OCI-LY3 (cell line): ENCODE data around the gene PAFAH1B2.

Source experiments
- H2AFZ ChIP-seq: fragments of 200-600, 300-600 bp; shearing (Covaris generic); 2 replicates; pipeline ENCODE4 v1.6.0; 2014; ENCODE audit warnings: antibody characterized with exemption, low read depth, low read length
- H3K27ac ChIP-seq: fragments of 200-600, 300-600 bp; sonication (generic); 2 replicates; pipeline ENCODE4 v1.5.1; 2014; ENCODE audit warnings: mild to moderate bottlenecking, low read length, moderate library complexity, mixed read lengths
- H3K27me3 ChIP-seq: fragments of 200-600, 300-600 bp; sonication (generic); 2 replicates; pipeline ENCODE4 v1.6.1; 2014; ENCODE audit warnings: low read depth, low read length, mixed read lengths
- H3K36me3 ChIP-seq: fragments of 200-600, 300-600 bp; sonication (generic); replicated peaks from 2 replicates; pipeline ENCODE3; 2014; ENCODE audit warnings: low read depth, low read length, mixed read lengths
- H3K4me1 ChIP-seq: fragments of 300-600, 200-600 bp; sonication (generic); 2 replicates; pipeline ENCODE4 v1.6.1; 2014; ENCODE audit warnings: low read length, mixed read lengths
- H3K4me2 ChIP-seq: fragments of 200-600, 300-600 bp; sonication (generic); 2 replicates; pipeline ENCODE4 v1.6.1; 2014; ENCODE audit warnings: low read length, mixed read lengths
- H3K4me3 ChIP-seq: fragments of 300-600, 200-600 bp; sonication (generic); 2 replicates; pipeline ENCODE4 v1.5.1; 2014; ENCODE audit warnings: antibody characterized with exemption, mild to moderate bottlenecking, low read length, moderate library complexity
- H3K79me2 ChIP-seq: fragments of 300-600, 200-600 bp; shearing (Covaris generic); 2 replicates; pipeline ENCODE4 v1.6.1; 2014; ENCODE audit warnings: mild to moderate bottlenecking, low read length, mixed read lengths
- H3K9ac ChIP-seq: fragments of 300-600, 200-600 bp; shearing (Covaris generic); 2 replicates; pipeline ENCODE4 v1.6.0; 2014; ENCODE audit warnings: mild to moderate bottlenecking, low read length, moderate library complexity
- H3K9me3 ChIP-seq: fragments of 200-600, 300-600 bp; shearing (Covaris generic); 2 replicates; pipeline ENCODE4 v1.6.1; 2014; ENCODE audit warnings: low read length, mixed read lengths; ENCODE audit not compliant: insufficient read depth
- H4K20me1 ChIP-seq: fragments of 200-600, 300-600 bp; sonication (generic); 2 replicates; pipeline ENCODE4 v1.6.1; 2016; ENCODE audit warnings: low read length, mixed read lengths; ENCODE audit not compliant: insufficient read depth
- EZH2phosphoT487 ChIP-seq: fragments of 200-600 bp; shearing (Covaris generic); IDR thresholded peaks from 2 replicates; pipeline ENCODE4 v1.6.1; 2018; ENCODE audit warnings: antibody characterized with exemption, mixed run types, low read depth
- TF ChIP-seq, protein P1 (sequence below): fragments of 200-600, 300-600 bp; sonication (generic); IDR thresholded peaks from 2 replicates; pipeline ENCODE4 v1.5.1; 2014; ENCODE audit warnings: antibody characterized with exemption, low read length, low read depth

The PAFAH1B2 gene

DNA sequence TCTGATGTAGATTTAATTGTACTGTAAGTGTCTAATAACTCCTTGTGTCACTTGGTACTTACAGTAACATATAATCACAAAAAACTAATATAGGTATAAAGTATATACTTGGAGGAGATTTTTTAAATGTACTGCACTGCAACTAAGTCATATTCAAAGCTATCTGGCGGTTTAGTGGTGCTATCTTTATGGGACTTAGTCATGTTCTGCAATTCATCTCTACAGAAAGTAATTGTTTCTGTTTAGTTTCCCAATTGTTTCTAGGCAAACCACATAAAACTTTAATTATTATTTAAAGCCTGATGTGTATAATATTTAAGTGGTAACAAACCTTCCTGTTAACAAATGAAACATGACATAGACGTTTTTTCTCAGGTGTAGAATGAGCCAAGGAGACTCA lies 8.0 kb downstream of the PAFAH1B2 start:
- Histone ChIP-seq H3K27me3 (no peaks in the 10 kb centered on the region), H4K20me1 (peaks cover 62% of the 10 kb centered on the region), H3K36me3 (peaks cover 45% of the 10 kb centered on the region), H3K4me1 (no peaks in the 10 kb centered on the region), H3K9me3 (no peaks in the 10 kb centered on the region), H3K79me2 (peaks cover 99% of the 10 kb centered on the region), H3K27ac (no peak overlapping the region), H2AFZ (no peak overlapping the region), H3K4me2 (no peak overlapping the region), H3K4me3 (no peak overlapping the region), H3K9ac (no peak overlapping the region)
- no peak for TF ChIP-seq EZH2phosphoT487
- TF ChIP-seq, protein P1, sequence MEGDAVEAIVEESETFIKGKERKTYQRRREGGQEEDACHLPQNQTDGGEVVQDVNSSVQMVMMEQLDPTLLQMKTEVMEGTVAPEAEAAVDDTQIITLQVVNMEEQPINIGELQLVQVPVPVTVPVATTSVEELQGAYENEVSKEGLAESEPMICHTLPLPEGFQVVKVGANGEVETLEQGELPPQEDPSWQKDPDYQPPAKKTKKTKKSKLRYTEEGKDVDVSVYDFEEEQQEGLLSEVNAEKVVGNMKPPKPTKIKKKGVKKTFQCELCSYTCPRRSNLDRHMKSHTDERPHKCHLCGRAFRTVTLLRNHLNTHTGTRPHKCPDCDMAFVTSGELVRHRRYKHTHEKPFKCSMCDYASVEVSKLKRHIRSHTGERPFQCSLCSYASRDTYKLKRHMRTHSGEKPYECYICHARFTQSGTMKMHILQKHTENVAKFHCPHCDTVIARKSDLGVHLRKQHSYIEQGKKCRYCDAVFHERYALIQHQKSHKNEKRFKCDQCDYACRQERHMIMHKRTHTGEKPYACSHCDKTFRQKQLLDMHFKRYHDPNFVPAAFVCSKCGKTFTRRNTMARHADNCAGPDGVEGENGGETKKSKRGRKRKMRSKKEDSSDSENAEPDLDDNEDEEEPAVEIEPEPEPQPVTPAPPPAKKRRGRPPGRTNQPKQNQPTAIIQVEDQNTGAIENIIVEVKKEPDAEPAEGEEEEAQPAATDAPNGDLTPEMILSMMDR, result no peak

DNA sequence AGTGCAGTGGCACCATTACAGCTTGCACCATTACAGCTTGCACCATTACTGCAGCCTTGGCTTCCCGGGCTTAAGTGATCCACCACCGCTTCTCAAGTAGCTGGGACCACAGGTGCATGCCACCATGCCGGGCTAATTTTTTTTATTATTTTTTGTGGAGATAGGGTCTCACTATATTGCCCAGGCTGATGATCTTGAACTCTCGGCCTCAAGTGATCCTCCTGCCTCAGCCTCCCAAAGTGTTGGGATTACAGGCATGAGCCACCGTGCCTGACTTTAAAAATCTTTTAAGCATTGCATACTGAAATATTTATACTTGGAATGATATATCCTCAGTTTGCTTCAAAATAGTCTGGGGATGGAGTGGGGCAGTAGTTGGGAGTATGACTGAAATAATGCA lies 10.4 kb downstream of the PAFAH1B2 start:
- H4K20me1 ChIP-seq, result peaks cover 58% of the 10 kb centered on the region
- TF ChIP-seq, protein P1, result no peak
- no peak for TF ChIP-seq EZH2phosphoT487
- no peak overlapping the region for H3K9ac ChIP-seq
- no peaks in the 10 kb centered on the region for H3K9me3 ChIP-seq
- no peaks in the 10 kb centered on the region; the same call in 1 of the 2 replicates for H3K4me1 ChIP-seq
- H3K79me2 ChIP-seq, result peaks cover 98% of the 10 kb centered on the region
- H3K36me3 ChIP-seq, result peaks cover 41% of the 10 kb centered on the region
- H3K27me3 ChIP-seq, result no peaks in the 10 kb centered on the region
- no peak overlapping the region for H3K4me2 ChIP-seq
- H3K27ac ChIP-seq, result no peak overlapping the region
- no peak overlapping the region for H2AFZ ChIP-seq
- no peak overlapping the region for H3K4me3 ChIP-seq

DNA sequence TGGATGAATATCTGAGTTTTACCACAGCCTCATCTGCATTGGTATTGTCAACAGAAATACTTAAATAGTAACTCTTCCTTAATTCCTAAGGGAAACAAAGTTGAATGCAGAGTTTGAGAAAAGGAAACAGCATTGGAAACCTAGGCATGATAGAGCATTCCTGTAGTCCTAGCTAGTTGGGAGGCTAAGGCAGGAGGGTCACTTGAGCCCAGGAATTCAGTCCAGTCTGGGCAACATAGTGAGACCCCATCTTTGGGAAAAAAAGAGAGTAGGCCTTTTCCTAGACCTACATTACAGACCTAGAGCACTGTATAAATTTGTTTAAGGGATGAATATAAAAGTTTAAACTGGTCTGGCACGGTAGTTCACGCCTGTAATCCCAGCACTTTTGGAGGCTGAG lies 13.4 kb downstream of the PAFAH1B2 start:
- no peak overlapping the region for H3K4me3 ChIP-seq
- peaks cover 38% of the 10 kb centered on the region for H4K20me1 ChIP-seq
- no peaks in the 10 kb centered on the region for H3K9me3 ChIP-seq
- H3K27me3 ChIP-seq, result no peaks in the 10 kb centered on the region
- peaks cover 91% of the 10 kb centered on the region for H3K79me2 ChIP-seq
- no peak overlapping the region for H2AFZ ChIP-seq
- H3K27ac ChIP-seq, result no peak overlapping the region
- H3K9ac ChIP-seq, result no peak overlapping the region
- H3K4me1 ChIP-seq, result peaks cover 16% of the 10 kb centered on the region
- no peak overlapping the region for H3K4me2 ChIP-seq
- TF ChIP-seq EZH2phosphoT487, result no peak
- TF ChIP-seq, protein P1, result no peak
- H3K36me3 ChIP-seq, result peaks cover 46% of the 10 kb centered on the region

DNA sequence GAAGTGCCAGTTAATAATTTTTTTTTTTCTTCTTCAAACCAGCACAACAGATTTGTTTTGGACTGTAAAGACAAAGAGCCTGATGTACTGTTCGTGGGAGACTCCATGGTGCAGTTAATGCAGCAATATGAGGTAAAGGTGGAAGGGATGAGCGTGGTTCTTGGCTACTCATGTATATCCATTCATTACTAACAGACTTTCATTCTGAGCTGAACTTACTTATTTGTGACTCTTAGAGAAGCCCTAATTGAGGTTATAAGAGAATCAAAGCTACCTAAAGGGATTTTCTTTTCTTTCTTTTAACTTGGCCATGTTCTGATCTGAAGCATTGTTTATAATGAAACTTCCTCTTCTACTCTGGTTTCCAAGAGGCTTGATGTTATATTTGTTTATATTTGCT lies 15.8 kb downstream of the PAFAH1B2 start:
- TF ChIP-seq EZH2phosphoT487, result no peak
- TF ChIP-seq, protein P1, result no peak
- Histone ChIP-seq H3K27me3 (no peaks in the 10 kb centered on the region), H3K9me3 (no peaks in the 10 kb centered on the region), H3K4me1 (peaks cover 16% of the 10 kb centered on the region), H3K4me3 (no peak overlapping the region), H3K4me2 (no peak overlapping the region), H3K9ac (no peak overlapping the region), H3K79me2 (peaks cover 67% of the 10 kb centered on the region), H3K36me3 (peaks cover 45% of the 10 kb centered on the region), H3K27ac (no peak overlapping the region), H4K20me1 (peaks cover 24% of the 10 kb centered on the region), H2AFZ (no peak overlapping the region)
